Activated CD8-positive, alpha-beta T cell treated with anti-CD3 and anti-CD28 coated beads for 36 hours (primary cell): ENCODE measurements around the gene VPS9D1. TPM values are rescaled to one million over a fixed set of nuclear protein-coding genes. Genes with fewer than 3 reads are reported as not detected.
A peak's percentile ranks its signal among the peaks of the same experiment; 100 is the strongest.
"Not testable (repeated sequence)": the region's sequence is repeated elsewhere in the genome, so short reads cannot be mapped to it uniquely, and the experiment has no call there.

Source experiments
- ATAC-seq: fragments of 200-7000 bp; cut with Tn5 transposase; one replicate; pipeline ENCODE4 v1.10.0; 2021; ENCODE audit warnings: mild to moderate bottlenecking, moderate library complexity
- CTCF ChIA-PET: fragments of 350-600 bp; sonication (Branson Sonifier 250); formaldehyde crosslinking; loops from one replicate; lab custom pipeline; 2021; ENCODE audit warnings: antibody characterized with exemption; lab: Charles Lee
- POLR2A ChIA-PET: fragments of 350-600 bp; sonication (Branson Sonifier 250); formaldehyde crosslinking; loops from one replicate; lab custom pipeline; 2021; ENCODE audit warnings: antibody characterized with exemption; lab: Charles Lee
- DNase-seq: peaks from one replicate; pipeline ENCODE4 v3.0.0-alpha.2; 2020
- H3K27ac Mint-ChIP-seq: one replicate; pipeline ENCODE4 v1.8.0; 2021; ENCODE audit warnings: mild to moderate bottlenecking, mixed read lengths
- H3K27me3 Mint-ChIP-seq: one replicate; pipeline ENCODE4 v1.8.0; 2021; ENCODE audit warnings: mixed read lengths
- H3K36me3 Mint-ChIP-seq: one replicate; pipeline ENCODE4 v1.8.0; 2021; ENCODE audit warnings: low read depth, mixed read lengths
- H3K4me1 Mint-ChIP-seq: one replicate; pipeline ENCODE4 v1.8.0; 2021; ENCODE audit warnings: low read depth, mixed read lengths
- H3K4me3 Mint-ChIP-seq: one replicate; pipeline ENCODE4 v1.8.0; 2021; ENCODE audit warnings: mild to moderate bottlenecking, moderate library complexity, mixed read lengths
- H3K9me3 Mint-ChIP-seq: one replicate; pipeline ENCODE4 v1.8.0; 2021; ENCODE audit warnings: mixed read lengths
- CTCF ChIP-seq: fragments of 200-600 bp; IDR thresholded peaks from one replicate; pipeline ENCODE4 v1.8.0; 2022; ENCODE audit warnings: antibody characterized with exemption, mild to moderate bottlenecking
- intact Hi-C: fragments of 100-400 bp; cut with micrococcal nuclease; formaldehyde crosslinking; loops from one replicate; pipeline ENCODE4 v1.10.0; 2022
- total RNA-seq, 2 experiments: library from RNA; stranded (reverse); gene quantifications; one replicate each; pipeline ENCODE4 v1.2.3, GENCODE V29; 2021

The VPS9D1 gene
- total RNA-seq, 2 experiments from 2014 or later: 1.5 to 1.6 TPM

GRCh38 chr16:89691231-89691985 is 29.3 kb downstream of the VPS9D1 start:
- intact Hi-C loops: no loop called here
- Mint-ChIP-seq H3K27me3 (no peaks in the 10 kb centered on the region), H3K4me3 (no peak overlapping the region), H3K27ac (no peak overlapping the region), H3K4me1 (peaks cover 20% of the 10 kb centered on the region), H3K36me3 (peaks cover 30% of the 10 kb centered on the region), H3K9me3 (no peaks in the 10 kb centered on the region)
- ChIA-PET CTCF (interaction anchor here (1.1 kb wide), 1 partner anchor 9 kb away, joined by 3 read pairs; no protein-coding TSS in a partner anchor), POLR2A (no interaction called here)
- TF ChIP-seq CTCF: no peak
- ATAC-seq (no peak), DNase-seq (no peak)

DNA sequence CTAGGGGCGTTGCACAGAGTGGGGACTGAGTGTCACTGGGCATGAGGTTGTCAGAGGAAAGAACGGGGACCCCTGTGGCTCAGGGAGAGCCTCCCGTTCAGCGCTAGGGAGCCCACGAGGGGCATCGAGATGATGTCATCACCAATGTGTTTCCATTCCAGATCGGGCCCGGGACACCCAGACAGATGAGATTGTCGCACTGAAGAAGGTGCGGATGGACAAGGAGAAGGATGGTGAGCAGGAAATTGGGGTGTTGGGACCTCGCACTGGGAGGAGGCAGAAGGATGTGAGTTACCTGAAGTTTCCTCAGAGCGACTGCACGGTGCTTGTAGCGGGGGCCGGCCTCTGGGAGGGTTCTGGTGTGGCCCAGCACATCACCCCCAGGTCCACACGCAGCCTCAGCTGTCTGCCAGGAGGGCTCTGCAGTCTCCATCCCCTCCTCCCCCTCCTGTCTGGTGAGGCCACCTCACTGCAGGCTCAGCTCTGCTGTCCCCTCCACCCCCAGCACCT is 30.3 kb downstream of the VPS9D1 start:
- H3K9me3 Mint-ChIP-seq: no peaks in the 10 kb centered on the region
- intact Hi-C loops: no loop called here
- POLR2A ChIA-PET: interaction anchor here (0.7 kb wide), 1 partner anchor 9 kb away, joined by 3 read pairs; no protein-coding TSS in a partner anchor
- no peaks in the 10 kb centered on the region for H3K27me3 Mint-ChIP-seq
- peaks cover 14% of the 10 kb centered on the region for H3K4me1 Mint-ChIP-seq
- no peak overlapping the region for H3K27ac Mint-ChIP-seq
- H3K4me3 Mint-ChIP-seq: no peak overlapping the region
- peaks cover 31% of the 10 kb centered on the region for H3K36me3 Mint-ChIP-seq
- no peak for ATAC-seq
- CTCF ChIA-PET: no interaction called here
- no peak for DNase-seq
- TF ChIP-seq CTCF: no peak

DNA sequence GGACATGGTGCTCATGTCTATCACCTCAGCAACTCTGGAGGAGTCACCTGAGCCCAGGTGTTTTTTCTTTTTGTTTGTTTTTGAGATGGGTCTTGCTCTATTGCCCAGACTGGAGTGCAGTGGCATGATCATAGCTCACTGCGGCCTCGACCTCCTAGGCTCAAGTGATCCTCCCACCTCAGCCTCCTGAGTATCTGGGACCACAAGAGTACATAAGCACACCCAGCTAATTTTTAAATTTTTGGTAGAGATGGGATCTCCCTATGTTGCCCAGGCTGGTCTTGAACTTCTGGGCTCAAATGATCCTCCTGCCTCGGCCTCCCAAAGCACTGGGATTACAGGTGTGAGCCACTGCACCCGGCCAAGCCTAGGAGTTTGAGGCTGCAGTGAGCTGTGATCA is 31.1 kb downstream of the VPS9D1 start:
- H3K27ac Mint-ChIP-seq, ATAC-seq, H3K4me3 Mint-ChIP-seq, H3K9me3 Mint-ChIP-seq, H3K27me3 Mint-ChIP-seq, DNase-seq, intact Hi-C loops: not testable (repeated sequence)
- H3K36me3 Mint-ChIP-seq: peaks cover 31% of the 10 kb centered on the region
- H3K4me1 Mint-ChIP-seq: peaks cover 13% of the 10 kb centered on the region
- ChIA-PET CTCF (interaction anchor here (0.7 to 2.3 kb wide), 2 partner anchors 11 to 47 kb away, joined by 3 to 9 read pairs; no protein-coding TSS in a partner anchor), POLR2A (interaction anchor here (0.7 kb wide), 1 partner anchor 10 kb away, joined by 3 read pairs; no protein-coding TSS in a partner anchor)

DNA sequence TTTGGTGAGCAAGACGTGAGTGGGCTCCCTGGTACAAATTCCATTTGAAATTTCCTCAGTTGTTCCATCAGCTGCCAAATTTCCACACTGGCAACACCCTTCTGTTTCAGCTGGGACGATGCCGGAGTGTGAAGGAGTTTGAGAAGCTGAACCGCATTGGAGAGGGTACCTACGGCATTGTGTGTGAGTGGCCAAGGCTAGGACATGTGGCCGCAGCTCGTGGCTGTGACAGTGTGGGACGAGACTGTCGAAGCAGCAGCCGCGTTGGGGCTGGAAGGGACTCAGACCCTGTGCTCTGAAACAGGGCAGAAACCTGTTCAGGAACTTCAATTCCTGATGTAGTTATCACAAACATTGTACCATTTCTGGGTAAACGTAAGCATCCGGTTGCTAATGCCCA is 31.6 kb downstream of the VPS9D1 start:
- Mint-ChIP-seq H3K9me3 (no peaks in the 10 kb centered on the region), H3K4me1 (peaks cover 13% of the 10 kb centered on the region), H3K36me3 (peaks cover 32% of the 10 kb centered on the region), H3K27me3 (no peaks in the 10 kb centered on the region), H3K27ac (no peak overlapping the region), H3K4me3 (no peak overlapping the region)
- DNase-seq: no peak
- intact Hi-C loops: no loop called here
- no peak for TF ChIP-seq CTCF
- ChIA-PET CTCF (interaction anchor here (0.7 to 2.3 kb wide), 3 partner anchors 10 to 46 kb away, joined by 3 to 9 read pairs (median 4); no protein-coding TSS in a partner anchor), POLR2A (interaction anchor here (0.7 to 1.6 kb wide), 2 partner anchors 12 to 43 kb away, joined by 3 to 7 read pairs; partner anchors contain the start of gene SPATA2L)
- ATAC-seq: no peak

DNA sequence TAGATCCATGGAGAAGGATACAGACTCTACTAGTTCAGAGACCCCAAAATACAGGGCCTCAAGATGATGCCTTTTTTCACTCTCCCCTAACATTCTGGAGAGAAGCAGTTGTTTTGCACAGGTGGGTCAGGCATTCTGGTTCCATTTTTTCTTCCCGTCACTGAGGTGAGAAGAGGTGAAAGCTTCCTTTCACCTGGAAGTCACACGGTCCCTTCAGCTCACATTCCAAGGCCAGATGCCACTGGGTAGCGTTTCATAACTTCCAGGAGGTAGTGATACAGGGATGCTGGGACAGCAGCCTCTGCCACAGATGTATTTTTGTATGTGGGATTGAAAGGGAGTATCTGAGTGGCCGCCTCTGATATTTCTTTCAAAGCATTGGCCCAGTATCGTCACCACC is 32.3 kb downstream of the VPS9D1 start:
- ChIA-PET CTCF (interaction anchor here (1.3 to 2.3 kb wide), 3 partner anchors 11 to 18 kb away, joined by 4 to 9 read pairs (median 4); no protein-coding TSS in a partner anchor), POLR2A (interaction anchor here (0.6 to 1.6 kb wide), 3 partner anchors 11 to 25 kb away, joined by 3 to 7 read pairs (median 4); partner anchors contain the start of gene SPATA2L)
- ATAC-seq (no peak), DNase-seq (no peak)
- H3K9me3 Mint-ChIP-seq: no peaks in the 10 kb centered on the region
- peak overlapping the region; percentile 87 for H3K4me3 Mint-ChIP-seq
- no peak for TF ChIP-seq CTCF
- peaks cover 24% of the 10 kb centered on the region for H3K36me3 Mint-ChIP-seq
- H3K27ac Mint-ChIP-seq: no peak overlapping the region
- intact Hi-C loops: no loop called here
- peaks cover 13% of the 10 kb centered on the region for H3K4me1 Mint-ChIP-seq
- no peaks in the 10 kb centered on the region for H3K27me3 Mint-ChIP-seq
